ENCODE measurements around the gene FRAT1. TPM values are rescaled to one million over a fixed set of nuclear protein-coding genes. Genes with fewer than 3 reads are reported as not detected.

FRAT1 gene
- total RNA-seq, 1 experiment from 2014 or later: 2.3 TPM

DNA sequence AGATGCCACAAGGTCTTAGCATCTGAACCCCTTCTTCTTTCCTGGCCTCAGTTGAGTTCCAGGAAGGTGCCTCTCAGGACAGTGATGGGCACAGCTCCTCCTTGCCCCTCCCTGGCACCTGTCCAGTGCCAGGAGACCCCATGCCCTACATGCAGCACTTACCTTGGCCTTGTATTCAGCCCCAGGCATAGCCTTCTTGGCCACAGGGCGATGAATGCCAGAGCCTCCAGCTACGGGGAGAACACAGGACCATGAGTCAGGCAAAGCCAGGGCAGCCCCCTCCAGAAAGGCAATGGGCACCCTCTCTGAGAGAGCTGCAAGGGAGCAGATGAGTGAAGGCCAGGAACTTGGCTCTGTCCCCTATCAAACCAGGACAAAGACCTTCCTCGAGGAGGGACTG, 39.7 kb downstream of the FRAT1 start:
- no peaks in the 10 kb centered on the region for H3K27me3 ChIP-seq (replicated peaks; ENCODE audit: control insufficient read depth, insufficient read depth, low read length)
- CTCF ChIA-PET: no interaction called here
- POLR2A ChIA-PET: no interaction called here
- no peaks in the 10 kb centered on the region for H3K27me3 Mint-ChIP-seq (ENCODE audit: insufficient read depth, unreplicated experiment)
- H3K36me3 Mint-ChIP-seq (ENCODE audit: insufficient read depth, unreplicated experiment): peaks cover 29% of the 10 kb centered on the region
- DNase-seq: no peak
- BruUV-seq (replicated peaks): no TSS peak
- H3K9me3 Mint-ChIP-seq (ENCODE audit: unreplicated experiment): no peaks in the 10 kb centered on the region
- H3K4me3 Mint-ChIP-seq (ENCODE audit: unreplicated experiment): no peak overlapping the region
- no peak overlapping the region for H3K4me3 ChIP-seq (ENCODE audit: low read depth, low read length)
- H3K4me1 Mint-ChIP-seq (ENCODE audit: low read depth, unreplicated experiment): no peaks in the 10 kb centered on the region
- H3K9me3 ChIP-seq: no peaks in the 10 kb centered on the region
- no peak overlapping the region for H3K27ac Mint-ChIP-seq (ENCODE audit: unreplicated experiment)
- intact Hi-C loops (cut with micrococcal nuclease; ENCODE audit: unreplicated experiment): no loop called here
- no peaks in the 10 kb centered on the region for H3K36me3 ChIP-seq (ENCODE audit: control insufficient read depth, insufficient read depth, low read length)
- TF ChIP-seq, protein P1, sequence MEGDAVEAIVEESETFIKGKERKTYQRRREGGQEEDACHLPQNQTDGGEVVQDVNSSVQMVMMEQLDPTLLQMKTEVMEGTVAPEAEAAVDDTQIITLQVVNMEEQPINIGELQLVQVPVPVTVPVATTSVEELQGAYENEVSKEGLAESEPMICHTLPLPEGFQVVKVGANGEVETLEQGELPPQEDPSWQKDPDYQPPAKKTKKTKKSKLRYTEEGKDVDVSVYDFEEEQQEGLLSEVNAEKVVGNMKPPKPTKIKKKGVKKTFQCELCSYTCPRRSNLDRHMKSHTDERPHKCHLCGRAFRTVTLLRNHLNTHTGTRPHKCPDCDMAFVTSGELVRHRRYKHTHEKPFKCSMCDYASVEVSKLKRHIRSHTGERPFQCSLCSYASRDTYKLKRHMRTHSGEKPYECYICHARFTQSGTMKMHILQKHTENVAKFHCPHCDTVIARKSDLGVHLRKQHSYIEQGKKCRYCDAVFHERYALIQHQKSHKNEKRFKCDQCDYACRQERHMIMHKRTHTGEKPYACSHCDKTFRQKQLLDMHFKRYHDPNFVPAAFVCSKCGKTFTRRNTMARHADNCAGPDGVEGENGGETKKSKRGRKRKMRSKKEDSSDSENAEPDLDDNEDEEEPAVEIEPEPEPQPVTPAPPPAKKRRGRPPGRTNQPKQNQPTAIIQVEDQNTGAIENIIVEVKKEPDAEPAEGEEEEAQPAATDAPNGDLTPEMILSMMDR (IDR thresholded peaks at IDR 0.05; ENCODE audit: insufficient read depth in 1 of 2, low read depth in 1 of 2, low read length in 1 of 2, severe bottlenecking in 1 of 2, unreplicated experiment in 1 of 2): no peak
- H3K4me1 ChIP-seq: no peaks in the 10 kb centered on the region

DNA sequence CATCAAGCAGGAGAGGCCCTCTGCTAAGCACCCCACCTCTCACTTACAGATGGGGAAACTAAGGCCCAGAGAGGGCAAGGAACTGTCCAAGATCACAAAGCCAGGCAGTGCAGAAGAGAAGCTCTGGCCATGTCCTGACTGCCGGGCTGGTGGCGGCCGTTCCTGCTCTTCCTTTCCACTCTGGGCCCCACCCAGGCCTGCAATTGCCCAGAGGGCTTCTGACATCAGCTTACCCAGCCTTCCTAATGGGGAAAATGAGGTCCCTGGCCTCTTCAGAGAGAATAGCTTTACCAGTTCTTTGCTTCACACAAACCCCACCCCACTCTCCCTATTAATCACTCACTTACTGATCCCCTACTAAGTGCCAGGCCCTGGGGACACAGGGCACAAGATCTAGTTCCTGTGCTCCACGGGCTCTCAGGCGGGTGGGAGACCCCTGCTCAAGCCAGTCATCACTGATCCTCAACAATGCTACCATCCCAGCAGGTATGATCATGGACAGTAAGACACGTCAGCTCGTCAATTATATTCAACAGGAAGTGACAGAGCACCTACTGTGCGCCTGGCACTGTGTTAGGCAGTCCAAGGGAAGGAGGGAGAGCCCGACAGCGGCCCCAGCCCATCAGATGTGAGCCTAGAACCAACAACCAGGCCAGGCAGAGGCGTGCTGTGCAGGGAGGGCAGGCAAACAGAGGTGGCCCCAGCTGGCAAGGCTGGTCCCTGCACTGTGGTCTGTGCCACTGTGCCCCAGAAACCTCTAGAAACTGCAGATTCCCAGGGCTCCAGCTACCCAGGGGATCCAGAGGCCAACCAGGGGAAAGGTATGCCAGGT, 41.9 kb downstream of the FRAT1 start:
- Mint-ChIP-seq H3K36me3 (ENCODE audit: insufficient read depth, unreplicated experiment) (peaks cover 40% of the 10 kb centered on the region), H3K27me3 (ENCODE audit: insufficient read depth, unreplicated experiment) (no peaks in the 10 kb centered on the region), H3K4me3 (ENCODE audit: unreplicated experiment) (no peak overlapping the region), H3K4me1 (ENCODE audit: low read depth, unreplicated experiment) (no peaks in the 10 kb centered on the region), H3K27ac (ENCODE audit: unreplicated experiment) (no peak overlapping the region), H3K9me3 (ENCODE audit: unreplicated experiment) (no peaks in the 10 kb centered on the region)
- no peaks in the 10 kb centered on the region for H3K4me1 ChIP-seq
- TF ChIP-seq, protein P1 (IDR thresholded peaks at IDR 0.05; ENCODE audit: insufficient read depth in 1 of 2, low read depth in 1 of 2, low read length in 1 of 2, severe bottlenecking in 1 of 2, unreplicated experiment in 1 of 2): no peak
- no peak for DNase-seq
- BruUV-seq (replicated peaks): no TSS peak
- H3K4me3 ChIP-seq (ENCODE audit: low read depth, low read length): no peak overlapping the region
- H3K27me3 ChIP-seq (replicated peaks; ENCODE audit: control insufficient read depth, insufficient read depth, low read length): no peaks in the 10 kb centered on the region
- H3K36me3 ChIP-seq (ENCODE audit: control insufficient read depth, insufficient read depth, low read length): no peaks in the 10 kb centered on the region
- CTCF ChIA-PET: no interaction called here
- no peaks in the 10 kb centered on the region for H3K9me3 ChIP-seq
- POLR2A ChIA-PET: interaction anchor here (0.7 kb wide), 1 partner anchor 845 kb away, joined by 3 read pairs; no protein-coding TSS in a partner anchor
- intact Hi-C loops (cut with micrococcal nuclease; ENCODE audit: unreplicated experiment): no loop called here

DNA sequence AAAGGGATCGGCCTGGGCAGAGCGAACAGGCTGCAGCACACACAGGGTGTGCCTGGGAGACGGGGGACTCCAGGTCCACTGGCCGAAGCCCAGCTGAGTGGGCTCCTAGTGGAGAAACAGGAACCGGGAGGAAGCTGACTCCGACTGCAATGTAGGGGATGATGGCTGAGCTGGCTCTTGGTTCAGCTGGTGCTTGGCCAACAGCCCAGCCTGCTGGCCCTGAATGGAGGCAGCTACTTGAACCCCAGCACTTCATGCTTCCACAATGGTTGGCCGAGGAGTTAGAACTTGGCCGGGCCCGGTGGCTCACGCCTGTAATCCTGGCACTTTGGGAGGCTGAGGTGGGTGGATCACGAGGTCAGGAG, 42.4 kb downstream of the FRAT1 start:
- no TSS peak for BruUV-seq (replicated peaks)
- Histone ChIP-seq H3K9me3 (no peaks in the 10 kb centered on the region), H3K4me3 (ENCODE audit: low read depth, low read length) (no peak overlapping the region), H3K36me3 (ENCODE audit: control insufficient read depth, insufficient read depth, low read length) (no peaks in the 10 kb centered on the region), H3K27me3 (replicated peaks; ENCODE audit: control insufficient read depth, insufficient read depth, low read length) (no peaks in the 10 kb centered on the region), H3K4me1 (no peaks in the 10 kb centered on the region)
- H3K36me3 Mint-ChIP-seq (ENCODE audit: insufficient read depth, unreplicated experiment): peaks cover 46% of the 10 kb centered on the region
- no peaks in the 10 kb centered on the region for H3K27me3 Mint-ChIP-seq (ENCODE audit: insufficient read depth, unreplicated experiment)
- intact Hi-C loops (cut with micrococcal nuclease; ENCODE audit: unreplicated experiment): no loop called here
- TF ChIP-seq, protein P1 (IDR thresholded peaks at IDR 0.05; ENCODE audit: insufficient read depth in 1 of 2, low read depth in 1 of 2, low read length in 1 of 2, severe bottlenecking in 1 of 2, unreplicated experiment in 1 of 2): no peak
- no peaks in the 10 kb centered on the region for H3K4me1 Mint-ChIP-seq (ENCODE audit: low read depth, unreplicated experiment)
- H3K9me3 Mint-ChIP-seq (ENCODE audit: unreplicated experiment): no peaks in the 10 kb centered on the region
- ChIA-PET POLR2A (no interaction called here), CTCF (no interaction called here)
- no peak overlapping the region for H3K4me3 Mint-ChIP-seq (ENCODE audit: unreplicated experiment)
- no peak for DNase-seq
- no peak overlapping the region for H3K27ac Mint-ChIP-seq (ENCODE audit: unreplicated experiment)

Measured in Caco-2 (cell line).